H1 (cell line): Measurements from ENCODE around the gene POLA2.

ENCODE experiments used
- BCL11A ChIP-seq, 2 experiments: IDR thresholded peaks; one replicate each; pipeline ENCODE4 v1.6.1; 2011; ENCODE audit warnings: low read depth in 2 of 2, low read length in 2 of 2, mild to moderate bottlenecking in 2 of 2
- CEBPB ChIP-seq: IDR thresholded peaks from 2 replicates; pipeline ENCODE4 v1.6.1; 2012; ENCODE audit warnings: low read depth, low read length
- CTBP2 ChIP-seq: IDR thresholded peaks from 2 replicates; pipeline ENCODE4 v1.7.0; 2011; ENCODE audit warnings: borderline replicate concordance, mild to moderate bottlenecking, moderate library complexity, mixed read lengths, low read length; ENCODE audit not compliant: insufficient read depth, insufficient read length
- EZH2 ChIP-seq: fragments of 200-600 bp; sonication (generic); IDR thresholded peaks from 2 replicates; pipeline ENCODE4 v1.7.1; 2012; ENCODE audit warnings: low read depth, mild to moderate bottlenecking, moderate library complexity, low read length, inconsistent platforms; ENCODE audit not compliant: severe bottlenecking
- JUN ChIP-seq: IDR thresholded peaks from 2 replicates; pipeline ENCODE4 v1.6.1; 2011; ENCODE audit warnings: low read depth, mild to moderate bottlenecking, improper control_type of control experiment, low read length
- POLR2A ChIP-seq, 2 experiments: IDR thresholded peaks; 1 replicate in 1 of 2; 2 replicates in 1 of 2; pipeline ENCODE4 v1.6.1; 2011; ENCODE audit warnings: low read depth in 2 of 2, low read length in 2 of 2, mild to moderate bottlenecking in 2 of 2; ENCODE audit errors: control extremely low read depth in 1 of 2
- POLR2AphosphoS5 ChIP-seq: IDR thresholded peaks from 2 replicates; pipeline ENCODE4 v1.6.1; 2011; ENCODE audit warnings: low read depth, low read length
- RAD21 ChIP-seq, 2 experiments: IDR thresholded peaks in 1 of 2; conservative IDR thresholded peaks in 1 of 2; 2 replicates each; pipeline ENCODE4 v1.6.1; 2011; ENCODE audit warnings: low read depth in 2 of 2, low read length in 2 of 2, improper control_type of control experiment in 1 of 2, inconsistent platforms in 1 of 2, mild to moderate bottlenecking in 1 of 2, moderate library complexity in 1 of 2
- RFX5 ChIP-seq: IDR thresholded peaks from 2 replicates; pipeline ENCODE4 v1.6.1; 2011; ENCODE audit warnings: low read depth, low read length, improper control_type of control experiment, borderline replicate concordance
- TCF12 ChIP-seq: IDR thresholded peaks from 2 replicates; pipeline ENCODE4 v1.6.1; 2011; ENCODE audit warnings: low read depth, mild to moderate bottlenecking, low read length
- ZNF274 ChIP-seq: IDR thresholded peaks from 2 replicates; pipeline ENCODE4 v1.7.0; 2012; ENCODE audit warnings: low read length, borderline replicate concordance; ENCODE audit errors: extremely low read depth
- TF ChIP-seq, protein P1 (sequence below), 3 experiments: IDR thresholded peaks; 1 replicate in 2 of 3; 2 replicates in 1 of 3; pipeline versions ENCODE4 v1.5.1 to v1.6.1; 2011; ENCODE audit warnings: low read length in 3 of 3, mild to moderate bottlenecking in 3 of 3, inconsistent platforms in 2 of 3, low read depth in 1 of 3, moderate library complexity in 1 of 3; ENCODE audit not compliant: insufficient read depth in 1 of 3; ENCODE audit errors: control extremely low read depth in 1 of 3
- TF ChIP-seq, protein P2 (sequence below): IDR thresholded peaks from 2 replicates; pipeline ENCODE4 v1.6.1; 2012; ENCODE audit warnings: inconsistent platforms

DNA sequence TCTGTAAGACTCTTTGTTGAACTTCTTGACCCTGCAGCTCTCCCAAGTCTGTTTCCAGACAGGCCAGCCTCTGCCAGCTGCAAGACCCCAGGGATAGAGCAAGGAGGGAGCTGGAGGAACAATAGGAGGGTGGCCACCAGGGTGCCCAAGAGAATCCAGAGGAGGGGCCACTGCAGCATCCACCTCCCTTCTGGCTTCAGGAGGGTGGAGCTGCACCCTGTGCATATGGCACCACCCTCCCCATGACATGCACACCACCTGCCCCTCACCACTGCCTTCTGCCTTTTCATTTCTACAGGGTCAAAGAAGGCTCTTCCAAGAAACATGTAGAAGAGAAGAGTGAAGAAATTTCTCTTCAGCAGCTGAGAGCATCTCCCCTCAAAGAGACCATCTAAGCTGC, 20.1 kb upstream of the POLA2 start:
- TF ChIP-seq POLR2AphosphoS5 (no peak), CTBP2 (no peak), RFX5 (no peak), POLR2A (IDR thresholded peaks at IDR 0.05; ENCODE audit: control extremely low read depth in 1 of 2, low read depth in 2 of 2, low read length in 2 of 2) (no peak), CEBPB (no peak), BCL11A (IDR thresholded peaks at IDR 0.05; ENCODE audit: low read depth in 2 of 2, low read length in 2 of 2) (no peak), JUN (no peak), TCF12 (no peak), EZH2 (no peak), ZNF274 (no peak), RAD21 (IDR thresholded peaks at IDR 0.05 in 1 of 2, conservative IDR thresholded peaks at IDR 0.05 in 1 of 2; ENCODE audit: low read depth in 2 of 2, low read length in 2 of 2) (no peak)
- TF ChIP-seq, protein P1, sequence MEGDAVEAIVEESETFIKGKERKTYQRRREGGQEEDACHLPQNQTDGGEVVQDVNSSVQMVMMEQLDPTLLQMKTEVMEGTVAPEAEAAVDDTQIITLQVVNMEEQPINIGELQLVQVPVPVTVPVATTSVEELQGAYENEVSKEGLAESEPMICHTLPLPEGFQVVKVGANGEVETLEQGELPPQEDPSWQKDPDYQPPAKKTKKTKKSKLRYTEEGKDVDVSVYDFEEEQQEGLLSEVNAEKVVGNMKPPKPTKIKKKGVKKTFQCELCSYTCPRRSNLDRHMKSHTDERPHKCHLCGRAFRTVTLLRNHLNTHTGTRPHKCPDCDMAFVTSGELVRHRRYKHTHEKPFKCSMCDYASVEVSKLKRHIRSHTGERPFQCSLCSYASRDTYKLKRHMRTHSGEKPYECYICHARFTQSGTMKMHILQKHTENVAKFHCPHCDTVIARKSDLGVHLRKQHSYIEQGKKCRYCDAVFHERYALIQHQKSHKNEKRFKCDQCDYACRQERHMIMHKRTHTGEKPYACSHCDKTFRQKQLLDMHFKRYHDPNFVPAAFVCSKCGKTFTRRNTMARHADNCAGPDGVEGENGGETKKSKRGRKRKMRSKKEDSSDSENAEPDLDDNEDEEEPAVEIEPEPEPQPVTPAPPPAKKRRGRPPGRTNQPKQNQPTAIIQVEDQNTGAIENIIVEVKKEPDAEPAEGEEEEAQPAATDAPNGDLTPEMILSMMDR (IDR thresholded peaks at IDR 0.05; ENCODE audit: control extremely low read depth in 1 of 3, insufficient read depth in 1 of 3, low read depth in 1 of 3, low read length in 3 of 3), result no peak
- TF ChIP-seq, protein P2, sequence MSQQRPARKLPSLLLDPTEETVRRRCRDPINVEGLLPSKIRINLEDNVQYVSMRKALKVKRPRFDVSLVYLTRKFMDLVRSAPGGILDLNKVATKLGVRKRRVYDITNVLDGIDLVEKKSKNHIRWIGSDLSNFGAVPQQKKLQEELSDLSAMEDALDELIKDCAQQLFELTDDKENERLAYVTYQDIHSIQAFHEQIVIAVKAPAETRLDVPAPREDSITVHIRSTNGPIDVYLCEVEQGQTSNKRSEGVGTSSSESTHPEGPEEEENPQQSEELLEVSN, result no peak
